Right lung (tissue), 5 donors: ENCODE results near the gene FAF1. TPM values are rescaled to one million over a fixed set of nuclear protein-coding genes. Genes with fewer than 3 reads are reported as not detected.
"Not testable (repeated sequence)": the region's sequence is repeated elsewhere in the genome, so short reads cannot be mapped to it uniquely, and the experiment has no call there.

Experiments used
- DNase-seq, 2 donors: peaks; one replicate each; pipeline ENCODE4 v3.0.0-alpha.2; 2013
- polyA plus RNA-seq, 5 donors: library from polyadenylated mRNA; unstranded; fragments of 120-200 nt; gene quantifications; one replicate each; pipeline versions ENCODE4 v1.2.1 to v1.2.3, GENCODE V29; 2013; ENCODE audit warnings: inconsistent platforms in 1 of 5, low replicate concordance in 1 of 5; ENCODE audit not compliant: insufficient read length in 5 of 5, insufficient read depth in 1 of 5

Gene FAF1
- polyA plus RNA-seq, 5 donors: 44.6 to 61.4 (median 58.8) TPM

GRCh38 chr1:50591598-50591997, 368.5 kb downstream of the FAF1 start:
- no peak for DNase-seq

GRCh38 chr1:50582346-50582745, 377.7 kb downstream of the FAF1 start:
- no peak for DNase-seq

- no peak for DNase-seq
These were observed 390.0 kb downstream of the FAF1 start for GRCh38 chr1:50570066-50570468.

GRCh38 chr1:50568782-50569181, 391.3 kb downstream of the FAF1 start:
- no peak for DNase-seq

- no peak for DNase-seq
These were observed 393.7 kb downstream of the FAF1 start for GRCh38 chr1:50566405-50566804.

- DNase-seq: no peak
These were observed 395.6 kb downstream of the FAF1 start for GRCh38 chr1:50564417-50564816.

GRCh38 chr1:50562106-50562505, 398.0 kb downstream of the FAF1 start:
- DNase-seq: no peak

- DNase-seq: no peak
These were observed 400.6 kb downstream of the FAF1 start for GRCh38 chr1:50559421-50559820.

GRCh38 chr1:50553921-50554320, 406.1 kb downstream of the FAF1 start:
- DNase-seq: no peak

- DNase-seq: no peak
These were observed 411.8 kb downstream of the FAF1 start for GRCh38 chr1:50548243-50548642.

- no peak for DNase-seq
These were observed 417.7 kb downstream of the FAF1 start for GRCh38 chr1:50542362-50542761.

GRCh38 chr1:50538476-50538875, 421.6 kb downstream of the FAF1 start:
- DNase-seq: no peak

GRCh38 chr1:50531601-50532000, 428.5 kb downstream of the FAF1 start:
- no peak for DNase-seq

- DNase-seq: no peak
These were observed 429.0 kb downstream of the FAF1 start for GRCh38 chr1:50531027-50531426.

GRCh38 chr1:50529510-50529909, 430.6 kb downstream of the FAF1 start:
- DNase-seq: no peak

GRCh38 chr1:50527987-50528320, 432.1 kb downstream of the FAF1 start:
- not testable (repeated sequence) for DNase-seq

- DNase-seq: no peak
These were observed 432.6 kb downstream of the FAF1 start for GRCh38 chr1:50527249-50527986.

GRCh38 chr1:50526431-50526830, 433.6 kb downstream of the FAF1 start:
- no peak for DNase-seq

- no peak for DNase-seq
These were observed 436.5 kb downstream of the FAF1 start for GRCh38 chr1:50523548-50523947.

- DNase-seq: no peak
These were observed 437.2 kb downstream of the FAF1 start for GRCh38 chr1:50522691-50523342.

GRCh38 chr1:50521703-50522102, 438.4 kb downstream of the FAF1 start:
- DNase-seq: no peak

- DNase-seq: no peak
These were observed 442.6 kb downstream of the FAF1 start for GRCh38 chr1:50517488-50517887.

GRCh38 chr1:50516056-50516455, 444.0 kb downstream of the FAF1 start:
- DNase-seq: no peak
